T-helper 17 cell (primary cell): ENCODE measurements around the gene ITGAE. TPM values are rescaled to one million over a fixed set of nuclear protein-coding genes. Genes with fewer than 3 reads are reported as not detected.
A peak's percentile ranks its signal among the peaks of the same experiment; 100 is the strongest.

Experiments used
- ATAC-seq: fragments of 150-1000 bp; cut with Tn5 transposase; 2 replicates; pipeline ENCODE4 v1.10.0; 2021; ENCODE audit warnings: mild to moderate bottlenecking, moderate library complexity
- DNase-seq, 3 donors: peaks; one replicate each; pipeline versions ENCODE4 v3.0.0 to v3.0.0-alpha.2; 2020 to 2021
- H3K9me3 ChIP-seq: one replicate; pipeline ENCODE4 v1.7.0; 2013; ENCODE audit warnings: low read length, mild to moderate bottlenecking; ENCODE audit not compliant: control insufficient read depth, poor library complexity, severe bottlenecking
- H3K27ac Mint-ChIP-seq: one replicate; pipeline ENCODE4 v1.8.0; 2022; ENCODE audit warnings: mild to moderate bottlenecking, moderate library complexity, mixed read lengths
- H3K27me3 Mint-ChIP-seq: one replicate; pipeline ENCODE4 v1.8.0; 2022; ENCODE audit warnings: mixed read lengths
- H3K36me3 Mint-ChIP-seq: one replicate; pipeline ENCODE4 v1.8.0; 2022; ENCODE audit warnings: low read depth, mixed read lengths
- H3K4me1 Mint-ChIP-seq: one replicate; pipeline ENCODE4 v1.8.0; 2022; ENCODE audit warnings: mild to moderate bottlenecking, mixed read lengths
- H3K4me3 Mint-ChIP-seq: one replicate; pipeline ENCODE4 v1.8.0; 2022; ENCODE audit warnings: mild to moderate bottlenecking, moderate library complexity, mixed read lengths
- total RNA-seq, 4 donors: library from RNA in 2 of 4; stranded (reverse) in 2 of 4; gene quantifications; one replicate each; pipeline ENCODE4 v1.2.3 and lab custom pipeline; 2022 to 2026

ITGAE gene
- total RNA-seq, 2 donors from 2014 or later = 10.2 to 14.3 TPM

- no peaks in the 10 kb centered on the region for H3K9me3 ChIP-seq
- H3K36me3 Mint-ChIP-seq = peaks cover 15% of the 10 kb centered on the region
- H3K27me3 Mint-ChIP-seq = no peaks in the 10 kb centered on the region
- DNase-seq (no peak), ATAC-seq (no peak)
- peaks cover 4% of the 10 kb centered on the region for H3K4me1 Mint-ChIP-seq
- H3K27ac Mint-ChIP-seq = no peak overlapping the region
- no peak overlapping the region for H3K4me3 Mint-ChIP-seq
These were observed 11.3 kb upstream of the ITGAE start for GRCh38 chr17:3812284-3812683.

DNA sequence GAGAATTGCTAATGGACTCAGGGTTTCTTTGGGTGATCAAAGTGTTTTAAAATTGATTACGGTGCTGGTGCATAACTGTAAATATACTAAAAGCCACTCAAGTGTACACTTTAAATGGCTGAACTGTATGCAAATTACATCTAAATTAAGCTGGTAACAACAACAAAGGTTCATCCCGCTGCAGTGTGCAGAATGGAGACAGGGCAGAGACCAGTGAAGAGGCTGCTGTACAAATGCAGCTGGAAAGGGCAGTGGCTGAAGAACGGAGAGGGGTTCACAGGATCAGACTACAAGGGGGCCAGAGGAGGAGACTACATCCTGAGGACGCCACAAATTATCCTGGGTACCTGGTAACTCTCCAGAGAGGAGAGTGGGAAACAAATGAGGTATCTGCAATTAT is 9.0 kb upstream of the ITGAE start:
- Mint-ChIP-seq H3K4me3 (no peak overlapping the region), H3K4me1 (peaks cover 4% of the 10 kb centered on the region), H3K36me3 (peaks cover 15% of the 10 kb centered on the region), H3K27me3 (no peaks in the 10 kb centered on the region), H3K27ac (peak overlapping the region; percentile 61)
- H3K9me3 ChIP-seq = no peaks in the 10 kb centered on the region
- ATAC-seq = no peak
- DNase-seq = no peak

DNA sequence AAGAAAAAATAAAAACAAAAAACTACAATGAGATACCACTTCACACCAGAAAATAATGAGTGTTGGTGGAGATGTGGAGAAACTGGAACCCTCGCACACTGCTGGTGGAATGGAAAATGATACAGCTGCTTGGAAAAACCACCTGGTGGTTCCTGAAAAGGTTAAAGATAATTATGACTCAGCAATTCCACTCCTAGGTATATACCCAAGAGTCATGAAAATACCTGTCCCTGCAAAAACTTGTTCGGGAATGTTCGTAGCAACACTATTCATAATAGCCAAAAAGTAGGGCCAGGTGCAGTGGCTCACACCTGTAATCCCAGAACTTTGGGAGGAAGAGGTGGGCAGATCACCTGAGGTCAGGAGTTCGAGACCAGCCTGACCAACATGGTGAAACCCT is 8.1 kb upstream of the ITGAE start:
- no peaks in the 10 kb centered on the region for H3K27me3 Mint-ChIP-seq
- no peaks in the 10 kb centered on the region for H3K9me3 ChIP-seq
- peaks cover 13% of the 10 kb centered on the region for H3K36me3 Mint-ChIP-seq
- DNase-seq (no peak), ATAC-seq (no peak)
- H3K27ac Mint-ChIP-seq = no peak overlapping the region
- H3K4me3 Mint-ChIP-seq = no peak overlapping the region
- peaks cover 4% of the 10 kb centered on the region for H3K4me1 Mint-ChIP-seq

GRCh38 chr17:3808701-3809100 is 7.7 kb upstream of the ITGAE start:
- peak overlapping the region; percentile 27 for H3K27ac Mint-ChIP-seq
- ATAC-seq = no peak
- no peak for DNase-seq
- no peak overlapping the region for H3K4me3 Mint-ChIP-seq
- no peaks in the 10 kb centered on the region for H3K9me3 ChIP-seq
- H3K4me1 Mint-ChIP-seq = peaks cover 4% of the 10 kb centered on the region
- peaks cover 13% of the 10 kb centered on the region for H3K36me3 Mint-ChIP-seq
- no peaks in the 10 kb centered on the region for H3K27me3 Mint-ChIP-seq

GRCh38 chr17:3805581-3805980 is 4.6 kb upstream of the ITGAE start:
- Mint-ChIP-seq H3K4me1 (peaks cover 8% of the 10 kb centered on the region), H3K27me3 (no peaks in the 10 kb centered on the region), H3K4me3 (no peak overlapping the region), H3K27ac (peak overlapping the region; percentile 6), H3K36me3 (peaks cover 11% of the 10 kb centered on the region)
- no peaks in the 10 kb centered on the region for H3K9me3 ChIP-seq
- ATAC-seq (no peak), DNase-seq (no peak)

DNA sequence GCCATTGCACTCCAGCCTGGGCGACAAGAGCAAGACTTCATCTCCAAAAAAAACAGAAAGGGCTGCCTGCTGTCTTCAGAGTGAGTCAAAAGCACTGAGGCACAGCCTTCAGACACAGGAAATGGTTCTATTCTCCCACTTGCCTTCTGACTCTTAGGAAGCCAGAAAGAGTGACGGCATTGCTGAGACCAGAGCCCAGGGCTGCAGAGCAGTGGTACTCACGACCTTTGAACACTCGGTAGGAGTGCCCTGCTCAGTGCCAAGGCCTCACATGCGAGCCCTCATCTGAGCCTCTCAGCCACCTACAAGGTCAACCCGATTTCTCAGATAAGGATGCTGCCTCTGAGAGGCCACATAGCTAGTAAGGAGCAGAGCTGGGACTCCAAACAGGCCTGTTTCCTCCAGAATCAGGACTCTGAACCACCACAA is 3.5 kb upstream of the ITGAE start:
- ATAC-seq = peak; percentile 33

GRCh38 chr17:3803308-3803640 is 2.3 kb upstream of the ITGAE start:
- H3K36me3 Mint-ChIP-seq = peaks cover 3% of the 10 kb centered on the region
- ATAC-seq (no peak), DNase-seq (no peak)
- H3K27ac Mint-ChIP-seq = no peak overlapping the region
- no peaks in the 10 kb centered on the region for H3K9me3 ChIP-seq
- no peaks in the 10 kb centered on the region for H3K27me3 Mint-ChIP-seq
- H3K4me3 Mint-ChIP-seq = peak overlapping the region; percentile 31
- peaks cover 6% of the 10 kb centered on the region for H3K4me1 Mint-ChIP-seq

More for the DNA sequence above, 3.5 kb upstream of the ITGAE start:
- Mint-ChIP-seq H3K36me3 (peaks cover 5% of the 10 kb centered on the region), H3K27ac (peak overlapping the region; percentile 60), H3K4me1 (peaks cover 4% of the 10 kb centered on the region), H3K4me3 (no peak overlapping the region), H3K27me3 (no peaks in the 10 kb centered on the region)
- no peaks in the 10 kb centered on the region for H3K9me3 ChIP-seq
- no peak for DNase-seq

DNA sequence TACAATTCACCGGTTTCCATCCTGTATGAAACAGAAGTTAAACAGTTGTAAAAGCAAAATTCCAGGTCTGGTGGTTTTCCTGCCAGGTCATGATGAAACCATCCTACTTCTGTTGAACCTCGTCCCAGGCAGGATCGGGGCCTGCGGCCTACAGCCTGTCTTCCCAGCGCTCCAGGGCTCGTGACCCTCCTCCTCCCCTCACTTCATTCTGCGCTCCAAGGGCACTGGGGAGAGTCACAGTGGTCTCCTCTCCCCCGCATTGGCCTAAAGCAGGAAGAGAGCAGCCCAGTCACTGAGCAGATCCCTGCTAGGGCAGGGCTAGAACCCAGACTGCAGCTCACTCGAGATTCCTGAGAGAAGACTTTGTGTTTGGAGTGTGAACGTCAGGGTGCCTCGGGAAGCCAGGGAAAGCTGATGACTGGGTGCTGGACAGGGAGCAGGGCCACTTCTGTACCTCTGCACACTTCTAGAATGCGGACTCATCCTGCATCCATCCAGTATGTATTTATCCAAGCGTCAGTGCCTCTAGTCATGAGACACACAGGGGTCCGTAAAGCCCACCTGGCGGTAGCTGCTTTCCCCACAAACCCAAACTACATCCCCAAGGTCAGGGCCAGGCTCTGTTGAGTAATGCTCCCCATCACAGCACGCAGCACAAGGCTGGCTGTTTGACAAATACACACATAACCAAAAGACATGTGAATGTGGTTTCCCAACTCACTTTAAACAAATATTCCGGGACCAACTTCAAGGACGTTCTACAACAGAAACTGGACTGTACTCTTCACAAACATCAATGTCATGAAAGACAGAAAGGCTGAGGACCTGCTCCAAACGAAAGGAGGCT is 1.7 kb upstream of the ITGAE start:
- Mint-ChIP-seq H3K4me1 (peaks cover 9% of the 10 kb centered on the region), H3K36me3 (no peaks in the 10 kb centered on the region), H3K27me3 (no peaks in the 10 kb centered on the region), H3K4me3 (no peak overlapping the region), H3K27ac (peak overlapping the region; percentile 75)
- no peaks in the 10 kb centered on the region for H3K9me3 ChIP-seq
- DNase-seq (no peak), ATAC-seq (no peak)

GRCh38 chr17:3801792-3802191 is 804 bp upstream of the ITGAE start:
- no peak overlapping the region for H3K4me3 Mint-ChIP-seq

GRCh38 chr17:3801347-3801746 is 359 bp upstream of the ITGAE start:
- no peak overlapping the region for H3K27ac Mint-ChIP-seq
- H3K27me3 Mint-ChIP-seq = no peaks in the 10 kb centered on the region
- ATAC-seq (no peak), DNase-seq (no peak)
- H3K4me3 Mint-ChIP-seq = no peak overlapping the region
- no peaks in the 10 kb centered on the region for H3K36me3 Mint-ChIP-seq
- no peaks in the 10 kb centered on the region for H3K9me3 ChIP-seq
- H3K4me1 Mint-ChIP-seq = peaks cover 15% of the 10 kb centered on the region

More at GRCh38 chr17:3801792-3802191, 804 bp upstream of the ITGAE start:
- no peak for DNase-seq
- no peak overlapping the region for H3K27ac Mint-ChIP-seq
- no peaks in the 10 kb centered on the region for H3K27me3 Mint-ChIP-seq
- no peaks in the 10 kb centered on the region for H3K36me3 Mint-ChIP-seq
- peaks cover 11% of the 10 kb centered on the region for H3K4me1 Mint-ChIP-seq
- H3K9me3 ChIP-seq = no peaks in the 10 kb centered on the region
- no peak for ATAC-seq

GRCh38 chr17:3799181-3799945 is 1.6 kb downstream of the ITGAE start:
- Mint-ChIP-seq H3K27ac (peak overlapping the region; percentile 62), H3K36me3 (no peaks in the 10 kb centered on the region)
- ATAC-seq = no peak

DNA sequence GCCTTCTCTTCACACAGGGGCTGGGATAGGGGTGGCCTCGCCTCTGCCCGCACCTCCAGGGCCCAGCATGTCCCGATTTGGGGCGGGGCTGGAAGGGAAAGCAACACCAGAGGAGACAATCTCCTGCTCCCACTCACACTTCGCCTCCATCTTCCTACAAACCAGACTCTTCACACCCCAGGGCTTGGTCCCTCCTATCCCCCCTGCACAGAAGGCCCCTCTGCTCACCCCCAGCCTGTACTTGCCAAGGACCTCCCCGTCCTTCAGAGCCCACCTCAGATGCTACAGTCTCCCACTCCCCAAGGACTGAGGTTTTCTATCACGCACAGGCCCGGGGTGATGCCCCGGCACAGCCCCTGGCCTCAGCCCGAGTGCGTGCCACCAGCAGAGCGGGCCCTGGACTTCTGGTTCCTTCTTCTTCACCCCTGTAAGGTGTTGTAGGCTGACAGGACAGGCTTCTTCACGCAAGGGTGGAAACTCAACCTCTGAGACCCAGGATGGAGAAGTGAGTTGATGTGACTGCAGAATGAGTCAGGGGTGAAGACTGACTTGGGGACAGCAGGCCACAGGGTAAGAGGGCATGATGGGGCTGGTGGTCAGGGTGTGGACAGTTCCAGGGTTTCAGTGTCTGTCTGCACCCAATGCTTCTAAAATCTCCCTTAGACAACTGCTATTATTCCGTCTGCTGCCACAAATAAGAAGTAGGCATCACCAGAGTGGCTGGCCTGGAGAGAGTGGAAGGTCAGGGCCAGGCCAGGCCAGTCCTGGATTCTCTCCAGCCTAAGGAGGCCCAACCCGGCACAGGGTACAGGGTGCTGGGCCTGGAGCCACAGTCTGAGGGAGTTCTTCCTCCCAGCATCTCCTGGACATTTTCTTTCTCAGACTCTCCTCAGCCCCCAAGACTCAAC is 2.5 kb downstream of the ITGAE start:
- H3K4me3 Mint-ChIP-seq = peak overlapping the region; percentile 52
- ATAC-seq = no peak

More at GRCh38 chr17:3799181-3799945, 1.6 kb downstream of the ITGAE start:
- Mint-ChIP-seq H3K4me1 (peaks cover 22% of the 10 kb centered on the region), H3K4me3 (no peak overlapping the region), H3K27me3 (no peaks in the 10 kb centered on the region)
- no peaks in the 10 kb centered on the region for H3K9me3 ChIP-seq
- no peak for DNase-seq

GRCh38 chr17:3796822-3797170 is 4.2 kb downstream of the ITGAE start:
- peak overlapping the region; percentile 94 for H3K27ac Mint-ChIP-seq
- H3K4me3 Mint-ChIP-seq = peak overlapping the region; percentile 76
- peaks cover 18% of the 10 kb centered on the region for H3K4me1 Mint-ChIP-seq

More for the DNA sequence above, 2.5 kb downstream of the ITGAE start:
- Mint-ChIP-seq H3K36me3 (no peaks in the 10 kb centered on the region), H3K4me1 (peaks cover 22% of the 10 kb centered on the region), H3K27me3 (no peaks in the 10 kb centered on the region), H3K27ac (peak overlapping the region; percentile 62)
- no peak for DNase-seq
- H3K9me3 ChIP-seq = no peaks in the 10 kb centered on the region

More at GRCh38 chr17:3796822-3797170, 4.2 kb downstream of the ITGAE start:
- H3K36me3 Mint-ChIP-seq = no peaks in the 10 kb centered on the region
- H3K27me3 Mint-ChIP-seq = no peaks in the 10 kb centered on the region
- ATAC-seq (peak; percentile 4), DNase-seq (peak in 1 of 3 donors; percentile 20)
- H3K9me3 ChIP-seq = no peaks in the 10 kb centered on the region
